IgD-negative memory B cell (primary cell): ENCODE measurements around the gene TMEM88. TPM values are rescaled to one million over a fixed set of nuclear protein-coding genes. Genes with fewer than 3 reads are reported as not detected.
A peak's percentile ranks its signal among the peaks of the same experiment; 100 is the strongest.

Experiments
- H3K27ac Mint-ChIP-seq, 3 donors: one replicate each; pipeline ENCODE4 v1.8.0; 2020 to 2022; ENCODE audit warnings: mild to moderate bottlenecking in 3 of 3, mixed read lengths in 3 of 3, moderate library complexity in 1 of 3
- H3K27me3 Mint-ChIP-seq: one replicate; pipeline ENCODE4 v1.8.0; 2021; ENCODE audit warnings: mixed read lengths
- H3K36me3 Mint-ChIP-seq: one replicate; pipeline ENCODE4 v1.8.0; 2020; ENCODE audit warnings: mild to moderate bottlenecking, mixed read lengths
- H3K4me1 Mint-ChIP-seq, 3 donors: one replicate each; pipeline ENCODE4 v1.8.0; 2020 to 2022; ENCODE audit warnings: mixed read lengths in 3 of 3, mild to moderate bottlenecking in 1 of 3
- H3K4me3 Mint-ChIP-seq, 4 donors: one replicate each; pipeline ENCODE4 v1.8.0; 2020 to 2022; ENCODE audit warnings: mild to moderate bottlenecking in 4 of 4, mixed read lengths in 4 of 4, moderate library complexity in 3 of 4
- H3K9me3 Mint-ChIP-seq, 3 donors: one replicate each; pipeline ENCODE4 v1.8.0; 2020 to 2021; ENCODE audit warnings: mixed read lengths in 3 of 3, mild to moderate bottlenecking in 1 of 3
- polyA plus RNA-seq: library from polyadenylated mRNA; unstranded; fragments of 300-500 nt; fragmentation: Illumina TruSeq; gene quantifications from one replicate; pipeline ENCODE4 v1.2.3, GENCODE V29; 2021

The TMEM88 gene
- polyA plus RNA-seq, 1 donor from 2014 or later: not detected

- H3K27ac Mint-ChIP-seq: no peak overlapping the region
- H3K9me3 Mint-ChIP-seq: no peaks in the 10 kb centered on the region
- H3K4me1 Mint-ChIP-seq: peaks cover 0 to 4% (median 0%) of the 10 kb centered on the region in 3 donors
- H3K4me3 Mint-ChIP-seq: no peak overlapping the region
- no peaks in the 10 kb centered on the region for H3K36me3 Mint-ChIP-seq
- no peaks in the 10 kb centered on the region for H3K27me3 Mint-ChIP-seq
Measured at GRCh38 chr17:7878234-7878633, 23.4 kb downstream of the TMEM88 start.

DNA sequence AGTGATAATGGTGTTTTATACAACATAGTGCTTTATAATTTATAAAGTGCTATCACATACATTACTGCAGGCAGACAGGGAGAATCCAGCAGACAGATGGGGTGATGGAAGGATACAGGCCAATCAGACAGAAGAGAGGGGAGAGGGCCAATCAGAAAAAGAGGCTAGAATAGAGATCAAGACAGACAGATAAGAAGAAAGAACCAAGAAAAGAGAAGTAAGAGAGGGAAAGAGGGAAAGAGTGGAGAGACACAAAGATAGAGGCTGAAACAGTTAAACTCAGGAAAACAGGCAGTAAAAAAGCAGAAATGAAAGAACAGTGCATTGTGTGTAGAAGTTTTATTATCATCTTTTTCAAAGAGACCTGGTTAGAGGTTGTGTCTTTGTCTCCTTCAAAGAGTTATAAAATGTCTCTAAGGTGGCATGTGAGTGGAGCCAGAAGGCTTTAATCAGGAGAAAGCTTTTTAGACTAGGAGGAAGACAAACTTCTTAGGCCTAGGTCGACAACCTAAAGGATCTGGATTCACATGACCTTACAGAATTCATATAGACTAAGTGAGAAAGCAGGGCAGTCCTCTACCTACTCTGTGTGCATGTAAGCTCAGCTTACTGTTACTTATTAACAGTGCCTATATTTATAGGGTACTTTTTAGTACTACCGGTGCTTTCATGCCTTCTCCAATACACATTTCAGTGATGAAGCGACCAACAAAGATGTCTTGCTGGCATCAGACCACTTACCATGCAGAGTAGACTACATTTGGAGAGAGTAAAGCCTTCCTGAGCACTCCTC is 25.4 kb downstream of the TMEM88 start:
- H3K9me3 Mint-ChIP-seq: no peaks in the 10 kb centered on the region
- no peaks in the 10 kb centered on the region for H3K27me3 Mint-ChIP-seq
- H3K36me3 Mint-ChIP-seq: no peaks in the 10 kb centered on the region

GRCh38 chr17:7881276-7882054 is 26.6 kb downstream of the TMEM88 start:
- Mint-ChIP-seq H3K27ac (no peak overlapping the region), H3K36me3 (no peaks in the 10 kb centered on the region), H3K27me3 (no peaks in the 10 kb centered on the region), H3K4me1 (peaks cover 0 to 2% (median 0%) of the 10 kb centered on the region in 3 donors), H3K9me3 (no peaks in the 10 kb centered on the region), H3K4me3 (no peak overlapping the region)

More for the DNA sequence above, 25.4 kb downstream of the TMEM88 start:
- no peak overlapping the region for H3K4me3 Mint-ChIP-seq
- no peak overlapping the region for H3K27ac Mint-ChIP-seq
- peaks cover 0 to 4% (median 2%) of the 10 kb centered on the region in 3 donors for H3K4me1 Mint-ChIP-seq

DNA sequence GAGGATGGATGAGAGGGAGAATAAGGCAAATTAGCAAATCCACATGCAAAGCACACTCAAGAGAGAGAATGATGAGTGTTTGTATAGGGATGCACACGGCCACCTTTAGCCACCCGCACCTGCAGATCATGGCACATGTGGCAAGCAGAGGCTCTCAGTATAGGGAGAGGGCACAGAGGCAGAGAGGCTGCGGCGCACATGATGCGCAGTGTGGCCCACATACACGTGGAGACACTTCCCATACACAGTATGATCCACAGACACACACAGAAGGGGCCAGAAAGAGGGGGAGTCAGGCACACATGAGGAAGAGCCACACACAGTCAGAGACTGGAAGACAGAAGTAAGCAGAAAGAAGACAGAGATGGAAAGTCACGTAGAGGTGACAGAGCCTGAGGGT is 27.2 kb downstream of the TMEM88 start:
- Mint-ChIP-seq H3K9me3 (no peaks in the 10 kb centered on the region), H3K4me3 (no peak overlapping the region), H3K27me3 (no peaks in the 10 kb centered on the region), H3K4me1 (peaks cover 0 to 2% (median 0%) of the 10 kb centered on the region in 3 donors), H3K36me3 (no peaks in the 10 kb centered on the region), H3K27ac (no peak overlapping the region)

- peaks cover 0 to 2% (median 0%) of the 10 kb centered on the region in 3 donors for H3K4me1 Mint-ChIP-seq
- no peak overlapping the region for H3K27ac Mint-ChIP-seq
- H3K4me3 Mint-ChIP-seq: no peak overlapping the region
- H3K27me3 Mint-ChIP-seq: no peaks in the 10 kb centered on the region
- no peaks in the 10 kb centered on the region for H3K36me3 Mint-ChIP-seq
- H3K9me3 Mint-ChIP-seq: no peaks in the 10 kb centered on the region
Measured at GRCh38 chr17:7882629-7883028, 27.8 kb downstream of the TMEM88 start.

GRCh38 chr17:7883781-7884386 is 29.0 kb downstream of the TMEM88 start:
- Mint-ChIP-seq H3K4me1 (peaks cover 0 to 2% (median 0%) of the 10 kb centered on the region in 3 donors), H3K9me3 (no peaks in the 10 kb centered on the region)

DNA sequence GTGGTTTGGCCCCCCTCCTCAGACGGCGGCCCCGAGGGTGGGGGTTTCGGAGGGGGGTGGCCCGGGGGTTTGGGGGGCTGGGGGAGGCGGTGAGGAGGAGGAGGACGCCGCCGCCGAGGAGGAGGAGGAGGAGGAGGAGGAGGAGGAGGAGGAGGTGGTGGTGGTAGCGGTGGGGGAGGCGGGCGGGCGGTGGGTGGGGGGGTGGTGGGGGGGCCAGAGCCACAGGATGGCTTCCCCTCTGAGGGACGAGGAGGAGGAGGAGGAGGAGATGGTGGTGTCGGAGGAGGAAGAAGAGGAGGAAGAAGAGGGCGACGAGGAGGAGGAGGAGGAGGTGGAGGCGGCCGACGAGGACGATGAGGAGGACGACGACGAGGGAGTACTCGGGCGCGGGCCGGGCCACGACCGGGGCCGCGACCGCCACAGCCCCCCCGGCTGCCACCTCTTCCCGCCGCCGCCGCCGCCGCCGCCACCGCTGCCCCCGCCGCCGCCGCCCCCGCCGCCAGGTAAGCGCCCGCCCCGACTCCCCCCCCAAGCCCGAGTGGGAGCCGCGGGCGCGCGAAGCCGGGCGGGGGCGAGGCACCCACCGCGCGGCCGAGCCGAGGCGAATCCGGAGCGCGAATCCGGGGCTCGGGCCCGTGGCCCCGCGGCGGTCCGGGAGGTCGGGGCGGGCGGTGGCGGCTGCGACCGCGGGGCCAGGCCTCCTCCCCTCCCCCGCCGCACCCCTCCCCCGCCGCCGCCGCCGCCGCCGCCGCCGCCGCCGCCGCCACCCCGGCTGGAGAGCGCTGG is 29.9 kb downstream of the TMEM88 start:
- H3K4me3 Mint-ChIP-seq: peak overlapping the region in 3 of 4 donors; percentile 61 to 82 (median 67)
- H3K36me3 Mint-ChIP-seq: no peaks in the 10 kb centered on the region
- no peaks in the 10 kb centered on the region for H3K9me3 Mint-ChIP-seq
- H3K27ac Mint-ChIP-seq: no peak overlapping the region
- H3K4me1 Mint-ChIP-seq: peaks cover 0 to 2% (median 0%) of the 10 kb centered on the region in 3 donors
- no peaks in the 10 kb centered on the region for H3K27me3 Mint-ChIP-seq

More at GRCh38 chr17:7883781-7884386, 29.0 kb downstream of the TMEM88 start:
- Mint-ChIP-seq H3K27ac (peak overlapping the region; percentile 31 to 75 (median 65)), H3K4me3 (peak overlapping the region; percentile 60 to 82 (median 71)), H3K27me3 (no peaks in the 10 kb centered on the region), H3K36me3 (no peaks in the 10 kb centered on the region)

DNA sequence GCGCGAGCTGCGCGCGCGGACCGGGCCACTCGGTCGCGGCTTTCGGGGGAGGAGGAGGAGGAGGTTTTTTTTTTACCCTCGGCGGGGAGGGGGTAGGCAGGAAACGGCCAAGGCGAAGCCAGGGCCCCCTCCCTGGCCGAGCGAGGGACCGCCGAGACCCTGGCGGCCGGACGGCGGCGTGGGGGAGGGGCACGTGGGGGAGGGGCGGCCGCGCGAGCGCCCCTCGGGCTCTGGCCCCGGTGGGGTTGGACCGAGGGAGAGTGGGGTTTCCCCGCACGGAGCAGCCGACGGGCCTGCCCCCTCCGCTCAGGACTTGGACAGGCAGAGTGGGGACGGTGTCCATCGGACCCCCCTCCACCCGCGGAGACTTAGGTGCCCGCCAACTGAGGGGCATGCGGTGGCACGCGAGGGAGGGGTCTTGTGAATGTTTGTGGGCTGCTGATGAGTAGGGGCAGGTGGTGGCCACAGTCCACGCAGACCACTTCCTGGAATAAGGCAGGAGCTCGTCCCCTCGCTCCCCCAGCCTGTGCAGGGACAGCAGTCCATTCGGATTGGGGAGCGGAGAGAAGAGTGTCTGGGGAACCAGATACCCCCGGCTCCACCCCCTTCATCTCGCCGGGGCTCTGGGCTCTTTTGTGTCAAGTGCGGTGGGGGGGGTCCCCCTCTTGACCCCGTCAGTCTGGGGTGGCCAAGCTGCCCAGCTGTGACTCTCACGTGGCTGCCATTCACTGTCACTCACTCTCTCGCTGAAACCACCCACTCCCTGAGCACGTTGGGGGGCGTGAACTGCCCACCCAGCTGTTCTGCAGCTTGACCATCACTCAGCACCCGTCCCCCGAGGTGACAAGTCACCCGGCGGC is 30.7 kb downstream of the TMEM88 start:
- Mint-ChIP-seq H3K27ac (no peak overlapping the region), H3K27me3 (no peaks in the 10 kb centered on the region), H3K9me3 (no peaks in the 10 kb centered on the region), H3K36me3 (no peaks in the 10 kb centered on the region), H3K4me3 (peak overlapping the region in 1 of 4 donors; percentile 44), H3K4me1 (peaks cover 0 to 2% (median 0%) of the 10 kb centered on the region in 3 donors)

DNA sequence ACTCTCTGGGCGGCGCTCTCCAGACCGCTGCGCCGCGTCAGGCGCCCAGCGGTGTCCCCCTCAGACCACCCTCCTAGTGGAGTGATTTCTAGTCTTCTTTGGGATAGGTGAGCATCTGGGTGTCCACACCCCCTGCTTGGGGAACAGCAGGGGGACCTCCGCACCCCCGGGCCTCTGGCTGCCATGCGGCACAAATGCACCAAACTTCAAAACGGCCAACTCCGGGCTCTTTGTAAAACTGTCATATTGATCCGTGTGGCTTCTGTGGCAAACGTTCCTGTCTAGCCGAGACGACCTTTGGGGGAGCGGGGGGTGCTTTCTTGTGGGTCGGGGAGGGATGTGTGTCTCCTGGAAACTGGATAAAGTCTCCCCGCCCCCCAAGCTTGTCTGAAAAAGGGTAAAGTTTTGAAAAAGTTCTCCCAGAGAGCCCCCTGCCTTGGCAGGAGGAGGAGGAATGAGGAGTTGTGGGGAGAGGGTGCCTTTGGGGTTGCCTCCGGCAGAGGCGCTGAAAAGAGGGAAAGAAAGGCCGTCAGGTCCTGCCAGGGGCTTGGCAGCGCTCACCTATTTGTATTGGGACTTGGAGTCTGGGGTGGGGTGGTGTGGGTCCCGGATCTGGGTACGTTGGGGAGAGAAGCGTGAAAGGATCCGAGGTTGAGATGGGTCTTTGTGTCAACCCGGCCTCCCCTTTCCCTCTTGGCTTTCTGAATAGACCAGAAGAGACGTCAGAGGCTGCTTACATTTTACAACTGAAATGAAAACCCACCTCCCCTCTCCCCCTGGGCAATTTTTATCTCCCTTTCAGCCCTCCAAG is 31.6 kb downstream of the TMEM88 start:
- H3K36me3 Mint-ChIP-seq: no peaks in the 10 kb centered on the region
- H3K4me3 Mint-ChIP-seq: no peak overlapping the region
- H3K27me3 Mint-ChIP-seq: no peaks in the 10 kb centered on the region
- no peak overlapping the region for H3K27ac Mint-ChIP-seq
- H3K4me1 Mint-ChIP-seq: peaks cover 0 to 2% (median 0%) of the 10 kb centered on the region in 3 donors
- no peaks in the 10 kb centered on the region for H3K9me3 Mint-ChIP-seq

GRCh38 chr17:7887038-7887481 is 32.2 kb downstream of the TMEM88 start:
- Mint-ChIP-seq H3K9me3 (no peaks in the 10 kb centered on the region), H3K27ac (no peak overlapping the region), H3K4me1 (peaks cover 0 to 2% (median 0%) of the 10 kb centered on the region in 3 donors), H3K27me3 (no peaks in the 10 kb centered on the region), H3K36me3 (no peaks in the 10 kb centered on the region), H3K4me3 (no peak overlapping the region)

DNA sequence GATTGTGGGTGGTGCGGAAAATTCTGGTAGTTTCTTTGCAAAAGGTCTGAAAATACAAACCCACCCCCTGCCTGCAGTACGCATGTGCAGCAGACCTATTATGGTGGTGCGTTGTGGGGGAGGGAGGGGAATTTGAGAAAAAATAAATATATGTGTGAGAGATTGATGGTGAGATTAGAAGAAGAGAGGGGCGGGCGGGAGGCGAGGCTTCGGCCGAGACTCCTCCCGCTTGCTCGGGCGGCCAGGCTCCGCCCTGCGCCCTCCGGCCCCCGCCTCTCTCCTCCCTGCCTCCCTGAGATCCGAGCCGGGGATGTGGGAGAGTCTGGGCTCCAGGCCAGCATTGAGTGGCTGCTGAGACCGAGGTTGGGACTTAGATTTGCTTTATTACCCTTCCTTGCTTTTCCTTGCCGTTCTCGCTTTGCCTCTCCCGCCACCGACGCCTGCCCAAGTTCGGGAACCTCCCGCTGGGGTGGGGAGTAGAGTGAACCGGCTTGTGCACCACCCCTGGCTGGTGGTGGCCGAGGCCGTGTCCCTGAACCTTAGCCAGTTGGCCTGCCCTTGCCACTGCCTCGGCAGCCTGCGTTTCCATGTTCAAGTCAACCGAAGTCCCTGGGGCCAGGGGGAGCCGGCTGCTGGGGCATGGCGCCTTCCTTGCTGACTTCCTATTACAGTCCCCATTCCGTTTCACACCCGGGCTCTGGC is 32.8 kb downstream of the TMEM88 start:
- Mint-ChIP-seq H3K27ac (no peak overlapping the region), H3K27me3 (no peaks in the 10 kb centered on the region), H3K4me3 (no peak overlapping the region), H3K36me3 (no peaks in the 10 kb centered on the region), H3K9me3 (no peaks in the 10 kb centered on the region), H3K4me1 (peaks cover 0 to 2% (median 0%) of the 10 kb centered on the region in 3 donors)

DNA sequence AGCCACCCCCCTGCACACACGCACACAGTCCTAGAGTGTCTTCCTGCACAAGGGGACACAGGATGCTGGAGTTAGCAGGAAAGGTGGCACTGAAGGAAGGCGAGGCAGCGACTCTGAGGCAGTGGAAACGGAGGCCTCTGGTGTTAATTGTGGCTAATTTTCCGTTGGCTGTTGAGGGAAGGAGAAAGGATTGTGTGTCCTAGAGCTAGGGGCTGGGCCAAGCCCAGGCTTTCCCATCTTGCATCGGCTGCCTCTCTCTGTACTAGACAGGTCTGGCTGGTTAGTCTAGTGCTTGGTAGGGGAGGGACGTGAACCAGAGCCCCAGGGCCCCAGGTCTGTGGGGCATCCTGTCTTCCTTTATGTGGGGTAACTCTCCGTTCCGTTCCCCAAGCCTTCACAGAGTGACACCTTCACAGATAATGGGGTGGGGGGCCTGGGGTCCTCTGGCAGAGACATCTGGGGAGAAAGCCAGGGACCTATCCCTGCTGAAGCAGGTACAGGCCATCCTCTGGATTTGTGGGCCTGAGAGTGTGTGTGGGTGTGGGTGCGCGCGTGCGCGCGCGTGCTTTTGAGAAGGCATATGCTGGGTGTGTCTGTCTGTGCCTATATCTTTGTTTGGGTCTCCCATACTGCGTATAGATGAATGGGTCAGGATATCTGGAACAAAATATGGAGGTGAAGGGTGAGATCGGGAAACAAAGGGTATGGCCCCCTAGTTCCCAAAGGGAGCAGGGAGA is 33.5 kb downstream of the TMEM88 start, which contains the start of gene CHD3:
Gene CHD3, plus strand, starts transcription at position 606 of the 737 bp plus-strand sequence. CDS start 212 bp downstream, outside the sequence.
- Mint-ChIP-seq H3K4me3 (no peak within 1 kb of the TSS), H3K27me3 (no peaks in the 10 kb centered on the region), H3K36me3 (no peaks in the 10 kb centered on the region), H3K9me3 (no peaks in the 10 kb centered on the region), H3K4me1 (peaks cover 0 to 2% (median 0%) of the 10 kb centered on the region in 3 donors), H3K27ac (no peak within 1 kb of the TSS)
